HepG2 (cell line): Measurements from ENCODE around the gene SLC11A1. TPM values are rescaled to one million over a fixed set of nuclear protein-coding genes. Genes with fewer than 3 reads are reported as not detected.

Source experiments
- BRD4 ChIP-seq: sonication (generic); formaldehyde crosslinking; IDR thresholded peaks from 2 replicates; pipeline ENCODE4 v1.4.0; 2020; ENCODE audit warnings: missing genetic modification reagents
- EED ChIP-seq: sonication (generic); formaldehyde crosslinking; IDR thresholded peaks from 2 replicates; pipeline ENCODE4 v1.5.0; 2020; ENCODE audit warnings: mild to moderate bottlenecking, missing genetic modification reagents
- EP300 ChIP-seq, 3 experiments: sonication (generic) in 1 of 3; formaldehyde crosslinking in 1 of 3; IDR thresholded peaks; 2 replicates each; pipeline versions ENCODE4 v1.5.1 to v1.6.1; 2011 to 2020; ENCODE audit warnings: low read depth in 2 of 3, low read length in 2 of 3, borderline replicate concordance in 1 of 3, improper control_type of control experiment in 1 of 3, mild to moderate bottlenecking in 1 of 3, missing genetic modification reagents in 1 of 3, moderate library complexity in 1 of 3
- MED13 ChIP-seq: sonication (generic); formaldehyde crosslinking; IDR thresholded peaks from 2 replicates; pipeline ENCODE4 v1.5.0; 2020; ENCODE audit warnings: missing genetic modification reagents
- MIER2 ChIP-seq: IDR thresholded peaks from 2 replicates; pipeline ENCODE4 v1.6.1; 2016; ENCODE audit warnings: missing biosample characterization, missing genetic modification reagents
- PRDM4 ChIP-seq: sonication (generic); formaldehyde crosslinking; IDR thresholded peaks from 2 replicates; pipeline ENCODE4 v1.9.0; 2021; ENCODE audit warnings: missing genetic modification reagents, borderline replicate concordance
- RBM39 ChIP-seq: fragments of 200-400 bp; formaldehyde crosslinking; IDR thresholded peaks from one replicate; pipeline ENCODE4 v1.6.1; 2018; ENCODE audit warnings: antibody characterized with exemption, mild to moderate bottlenecking, low read depth, low read length; ENCODE audit not compliant: poor library complexity, severe bottlenecking
- SRY ChIP-seq: sonication (generic); formaldehyde crosslinking; IDR thresholded peaks from 2 replicates; pipeline ENCODE4 v1.8.0; 2022; ENCODE audit warnings: mild to moderate bottlenecking, missing genetic modification reagents
- STAT6 ChIP-seq: sonication (generic); formaldehyde crosslinking; IDR thresholded peaks from 2 replicates; pipeline ENCODE4 v1.4.0; 2020; ENCODE audit warnings: missing genetic modification reagents, mild to moderate bottlenecking, borderline replicate concordance
- THAP9 ChIP-seq: sonication (generic); formaldehyde crosslinking; IDR thresholded peaks from 2 replicates; pipeline ENCODE4; 2020; ENCODE audit warnings: missing genetic modification reagents, mild to moderate bottlenecking, borderline replicate concordance
- TOE1 ChIP-seq: sonication (generic); formaldehyde crosslinking; IDR thresholded peaks from 2 replicates; pipeline ENCODE4 v1.4.0; 2020; ENCODE audit warnings: mild to moderate bottlenecking, missing genetic modification reagents
- ZBTB7B ChIP-seq: sonication (generic); formaldehyde crosslinking; IDR thresholded peaks from 2 replicates; pipeline ENCODE4 v1.4.0; 2020; ENCODE audit warnings: missing genetic modification reagents
- ZFP36 ChIP-seq: fragments of 150-350 bp; IDR thresholded peaks from 2 replicates; pipeline ENCODE4 v1.6.1; 2018; ENCODE audit warnings: borderline replicate concordance, low read length, low read depth; ENCODE audit not compliant: partially characterized antibody
- ZNF180 ChIP-seq: sonication (generic); formaldehyde crosslinking; IDR thresholded peaks from 2 replicates; pipeline ENCODE4 v1.4.0; 2020; ENCODE audit warnings: low read depth, missing genetic modification reagents, borderline replicate concordance
- ZNF292 ChIP-seq: sonication (generic); formaldehyde crosslinking; IDR thresholded peaks from 2 replicates; pipeline ENCODE4 v1.8.1; 2022; ENCODE audit warnings: mild to moderate bottlenecking, low read depth, missing genetic modification reagents, borderline replicate concordance
- ZNF430 ChIP-seq: sonication (generic); formaldehyde crosslinking; IDR thresholded peaks from 2 replicates; pipeline ENCODE4 v1.9.0; 2021; ENCODE audit warnings: mild to moderate bottlenecking, missing genetic modification reagents
- ZNF746 ChIP-seq: sonication (generic); formaldehyde crosslinking; IDR thresholded peaks from 2 replicates; pipeline ENCODE4 v1.8.0; 2022; ENCODE audit warnings: mild to moderate bottlenecking, missing genetic modification reagents
- ZNF761 ChIP-seq: sonication (generic); formaldehyde crosslinking; conservative IDR thresholded peaks from 2 replicates; pipeline ENCODE4 v1.4.0; 2020; ENCODE audit warnings: mild to moderate bottlenecking, missing genetic modification reagents
- ZNF83 ChIP-seq: sonication (generic); formaldehyde crosslinking; IDR thresholded peaks from 2 replicates; pipeline ENCODE4 v1.4.0; 2020; ENCODE audit warnings: missing genetic modification reagents, mild to moderate bottlenecking, borderline replicate concordance
- polyA plus RNA-seq, 8 experiments: library from polyadenylated mRNA; depleted of rRNA in 3 of 8; stranded (reverse) in 7 of 8; unstranded in 1 of 8; fragments of >200 nt; fragmentation: Illumina TruSeq in 4 of 8; extraction: Trizol in 4 of 8; gene quantifications; 2 replicates each; pipeline versions ENCODE4 v1.2.1 to v1.2.3, GENCODE V29; 2011 to 2016; ENCODE audit warnings: low read depth in 4 of 8, missing spikeins in 1 of 8, mixed read lengths in 1 of 8; ENCODE audit not compliant: insufficient read depth in 1 of 8
- total RNA-seq, 5 experiments: library from RNA; depleted of rRNA; stranded (reverse); fragments of >200 nt; fragmentation: Illumina TruSeq; extraction: Trizol; gene quantifications; 2 replicates each; pipeline ENCODE4 v1.2.3, GENCODE V29; 2016; ENCODE audit warnings: low read depth in 1 of 5

The SLC11A1 gene
- total and polyA plus RNA-seq, 2 of the 13 experiments (the other 11 are each of a cell fraction or from before 2014, with no cell fraction given), result 0.33 to 2.3 TPM

GRCh38 chr2:218397820-218398436, 15.9 kb downstream of the SLC11A1 start (continued):
- TF ChIP-seq THAP9 (CRISPR knock-in tag) (peak; percentile 64; the same call in 1 of the 2 replicates), RBM39 (peak; percentile 20), ZNF746 (CRISPR knock-in tag) (peak; percentile 91), ZNF761 (CRISPR knock-in tag) (peak; percentile 95), ZFP36 (no peak), ZNF180 (CRISPR knock-in tag) (no peak), EP300 (IDR thresholded peaks at IDR 0.05; ENCODE audit: low read depth in 2 of 2, low read length in 2 of 2) (peak in 1 of 2 experiments; percentile 40; a peak in 1 of 4 replicates), EP300 (CRISPR knock-in tag; IDR thresholded peaks at IDR 0.05; ENCODE audit: borderline replicate concordance) (peak; percentile 9; the same call in 1 of the 2 replicates), ZNF292 (CRISPR knock-in tag) (0 out of 2 replicates have a peak, but pooled peaks have one; percentile 15), SRY (peak; percentile 51; the same call in 1 of the 2 replicates), ZNF83 (CRISPR knock-in tag) (no peak; the same call in none of the 2 replicates), STAT6 (CRISPR knock-in tag) (no peak), EED (CRISPR knock-in tag) (no peak), TOE1 (CRISPR knock-in tag) (no peak), PRDM4 (CRISPR knock-in tag) (peak; percentile 97; the same call in 1 of the 2 replicates), ZNF430 (peak; percentile 84), MIER2 (CRISPR knock-in tag) (peak; percentile 46; the same call in 1 of the 2 replicates), MED13 (CRISPR knock-in tag) (peak; percentile 86; the same call in 1 of the 2 replicates), BRD4 (peak; percentile 91), ZBTB7B (peak; percentile 95)
